A549 (cell line): ENCODE results near the gene COL8A2. TPM values are rescaled to one million over a fixed set of nuclear protein-coding genes. Genes with fewer than 3 reads are reported as not detected.

ENCODE experiments used
- ATAC-seq, 2 experiments: fragments of 200-7000 bp in 1 of 2; fragments of >200 bp in 1 of 2; cut with Nextera tagmentation in 1 of 2; cut with Tn5 transposase in 1 of 2; 3 replicates each; pipeline versions ENCODE4 v1.8.0 to v1.9.1; 2018 to 2020; ENCODE audit warnings: mild to moderate bottlenecking in 1 of 2, moderate library complexity in 1 of 2
- CTCF ChIA-PET: fragments of 300-600 bp; sonication (Branson Sonifier 250); formaldehyde crosslinking; extraction: SDS; loops from one replicate; lab custom pipeline; 2021; ENCODE audit warnings: antibody characterized with exemption, inconsistent platforms; lab: Yijun Ruan, JAX
- POLR2A ChIA-PET: fragments of 350-600 bp; formaldehyde crosslinking; extraction: SDS; loops from one replicate; lab custom pipeline; 2021; ENCODE audit warnings: antibody characterized with exemption, inconsistent platforms; lab: Yijun Ruan, JAX
- DNase-seq, 2 experiments: peaks; one replicate each; pipeline versions ENCODE4 v3.0.0 to v3.0.0-alpha.2; 2011 to 2016; ENCODE audit warnings: low read depth in 1 of 2, low spot score in 1 of 2
- FAIRE-seq: peaks from 2 replicates; lab custom pipeline; 2011; peaks lifted over from hg19 to GRCh38; lab: Jason Lieb, UNC
- H3K27ac ChIP-seq, 2 experiments: fragments of >200 bp; sonication (Bioruptor Twin); formaldehyde crosslinking; 3 replicates each; pipeline ENCODE4 v1.5.1; 2016 to 2017
- H3K4me1 ChIP-seq: fragments of >200 bp; sonication (Bioruptor Twin); formaldehyde crosslinking; 3 replicates; pipeline ENCODE4 v1.6.1; 2016
- H3K4me2 ChIP-seq: fragments of >200 bp; sonication (Bioruptor Twin); formaldehyde crosslinking; 3 replicates; pipeline ENCODE4 v1.6.1; 2016
- H3K4me3 ChIP-seq: fragments of >200 bp; sonication (Bioruptor Twin); formaldehyde crosslinking; 3 replicates; pipeline ENCODE4 v1.5.1; 2016
- H3K9me3 ChIP-seq: fragments of >200 bp; sonication (Bioruptor Twin); formaldehyde crosslinking; 3 replicates; pipeline ENCODE4 v1.6.1; 2016
- BHLHE40 ChIP-seq: IDR thresholded peaks from 2 replicates; pipeline ENCODE4 v1.6.1; 2012; ENCODE audit warnings: low read depth, low read length, inconsistent platforms
- CEBPB ChIP-seq, 2 experiments: fragments of >200 bp in 1 of 2; sonication (Bioruptor Twin) in 1 of 2; formaldehyde crosslinking in 1 of 2; IDR thresholded peaks; 2 replicates each; pipeline ENCODE4 v1.6.1; 2012 to 2016
- EP300 ChIP-seq, 2 experiments: fragments of >200 bp; sonication (Bioruptor Twin); formaldehyde crosslinking; IDR thresholded peaks; 2 replicates in 1 of 2; 3 replicates in 1 of 2; pipeline ENCODE4 v1.6.1; 2016 to 2017
- FOSL2 ChIP-seq, 2 experiments: fragments of 450-650 bp in 1 of 2; fragments of >200 bp in 1 of 2; sonication (Bioruptor Twin) in 1 of 2; formaldehyde crosslinking; IDR thresholded peaks; 2 replicates each; pipeline versions ENCODE4 v1.5.0 to v1.6.1; 2016 to 2020; ENCODE audit warnings: mild to moderate bottlenecking in 1 of 2, moderate library complexity in 1 of 2
- HDAC2 ChIP-seq: fragments of 200-600 bp; sonication (generic); IDR thresholded peaks from 2 replicates; pipeline ENCODE4 v1.6.1; 2016
- HEYL ChIP-seq: fragments of 250-450 bp; sonication (Bioruptor Pico); IDR thresholded peaks from 2 replicates; pipeline ENCODE4 v1.8.0; 2021; ENCODE audit warnings: mild to moderate bottlenecking, moderate library complexity
- JUN ChIP-seq, 2 experiments: fragments of >200 bp; sonication (Bioruptor Twin); formaldehyde crosslinking; IDR thresholded peaks; 2 replicates in 1 of 2; 3 replicates in 1 of 2; pipeline ENCODE4 v1.6.1; 2016 to 2017
- KDM1A ChIP-seq: fragments of 200-600 bp; sonication (generic); IDR thresholded peaks from 2 replicates; pipeline ENCODE4 v1.6.1; 2016; ENCODE audit warnings: low read depth, mild to moderate bottlenecking
- POLR2A ChIP-seq: IDR thresholded peaks from 2 replicates; pipeline ENCODE4 v1.6.1; 2012; ENCODE audit warnings: mild to moderate bottlenecking, low read length
- POLR2AphosphoS2 ChIP-seq: conservative IDR thresholded peaks from 2 replicates; pipeline ENCODE4 v1.6.1; 2012; ENCODE audit warnings: low read length, improper control_type of control experiment, inconsistent platforms
- RARB ChIP-seq: fragments of 250-450 bp; sonication (Bioruptor Pico); IDR thresholded peaks from 2 replicates; pipeline ENCODE4 v1.8.0; 2021; ENCODE audit warnings: mild to moderate bottlenecking, moderate library complexity
- RCOR1 ChIP-seq: fragments of 150-350 bp; IDR thresholded peaks from 2 replicates; pipeline ENCODE4 v1.6.1; 2014; ENCODE audit warnings: antibody characterized with exemption, low read length, low read depth
- REST ChIP-seq: fragments of 200-600 bp; sonication (generic); IDR thresholded peaks from 2 replicates; pipeline ENCODE4 v1.6.1; 2016; ENCODE audit warnings: antibody characterized with exemption, mild to moderate bottlenecking, moderate library complexity
- RFX5 ChIP-seq: fragments of 450-650 bp; IDR thresholded peaks from 2 replicates; pipeline ENCODE4 v1.7.1; 2014; ENCODE audit warnings: antibody characterized with exemption, mild to moderate bottlenecking, moderate library complexity
- RNF2 ChIP-seq: fragments of 200-600 bp; sonication (generic); IDR thresholded peaks from 2 replicates; pipeline ENCODE4 v1.6.1; 2016; ENCODE audit warnings: low read depth, mild to moderate bottlenecking, antibody characterized with exemption, moderate library complexity, borderline replicate concordance
- SREBF2 ChIP-seq: fragments of 450-650 bp; IDR thresholded peaks from 2 replicates; pipeline ENCODE4 v1.6.1; 2014; ENCODE audit warnings: mild to moderate bottlenecking, moderate library complexity
- TFCP2L1 ChIP-seq: fragments of 250-450 bp; sonication (Bioruptor Pico); IDR thresholded peaks from 2 replicates; pipeline ENCODE4 v1.5.0; 2021; ENCODE audit warnings: mild to moderate bottlenecking
- ZC3H11A ChIP-seq: fragments of 450-650 bp; IDR thresholded peaks from 2 replicates; pipeline ENCODE4 v1.6.1; 2014; ENCODE audit warnings: antibody characterized with exemption, mild to moderate bottlenecking
- WGBS: methylation state at CpG from one replicate; pipeline ENCODE4 v1.1.6; 2017; ENCODE audit errors: missing lambda C conversion rate; 5-methylcytosine and 5-hydroxymethylcytosine counted together
- polyA plus RNA-seq, 4 experiments: library from polyadenylated mRNA; depleted of rRNA in 3 of 4; stranded (reverse); fragments of >200 nt; fragmentation: RNase III in 1 of 4; extraction: RNeasy Plus Mini Kit Qiagen cat#74134 plus additional on column Dnase treatment in 1 of 4; gene quantifications; 2 replicates in 3 of 4; 3 replicates in 1 of 4; pipeline ENCODE4 v1.2.3, GENCODE V29; 2011 to 2017
- TF ChIP-seq, protein P1 (sequence below): fragments of 450-650 bp; IDR thresholded peaks from 2 replicates; pipeline ENCODE4 v1.6.1; 2014; ENCODE audit warnings: antibody characterized with exemption

The COL8A2 gene
- polyA plus RNA-seq, 2 of the 4 experiments (the other 2 are of a cell fraction) = 0.05 to 0.12 TPM

DNA sequence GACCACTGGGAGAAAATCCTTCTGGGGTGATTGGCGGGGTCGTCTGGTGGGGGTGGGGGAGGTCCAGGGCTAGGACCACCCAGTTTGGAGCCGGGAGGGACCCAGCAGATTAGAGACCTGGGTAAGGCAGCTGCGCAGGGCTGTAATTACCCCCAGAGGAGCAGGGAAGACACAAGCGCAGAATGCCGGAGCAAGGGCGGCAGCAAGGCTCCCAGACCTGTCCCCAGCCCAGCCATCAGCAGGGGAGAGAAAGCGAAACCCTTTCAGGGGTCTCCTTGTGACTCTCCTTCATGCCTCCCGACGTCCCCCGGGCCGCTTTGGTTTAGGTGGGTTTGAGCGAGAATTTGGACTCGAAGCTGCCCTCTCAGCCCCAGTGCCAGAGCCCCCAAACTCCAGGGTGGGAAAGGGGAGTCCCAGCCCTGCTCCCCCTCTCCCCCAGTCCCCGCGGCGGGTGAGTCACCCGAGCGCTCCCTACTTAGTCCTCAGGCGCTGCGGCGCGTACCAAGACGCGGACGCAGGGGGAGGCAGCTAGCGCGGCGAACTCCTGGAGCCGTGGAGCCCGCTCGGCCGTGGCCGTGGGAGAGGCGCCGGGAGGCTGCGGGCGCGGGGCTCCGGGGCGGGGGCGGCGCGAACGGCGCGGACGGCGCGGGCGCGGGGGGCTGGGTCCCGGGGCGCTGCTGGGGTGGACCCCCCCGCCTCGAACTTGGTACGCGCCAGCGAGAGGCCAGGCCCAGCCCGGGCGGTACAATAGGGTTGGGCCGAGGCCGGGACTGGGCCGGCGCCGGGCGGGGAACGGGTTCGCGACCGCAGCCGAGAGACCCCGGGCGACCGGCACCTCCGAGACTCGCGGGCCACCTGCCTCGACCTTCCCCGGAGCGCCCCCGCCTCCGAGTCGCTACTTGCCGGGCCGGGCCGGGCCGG is 30.6 kb upstream of the COL8A2 start, which contains the start of gene MAP7D1:
Gene MAP7D1 (plus strand): TSS at position 753 of the 921 bp plus-strand sequence. CDS start 258 bp downstream, outside the sequence.
- CTCF ChIA-PET = interaction anchor here (1.1 to 2.3 kb wide), 9 partner anchors 8 to 131 kb away, joined by 3 to 12 read pairs (median 4); partner anchors contain the start of gene THRAP3
- Histone ChIP-seq H3K4me3 (peak within 1 kb of the TSS; percentile 99), H3K4me2 (peak within 1 kb of the TSS; percentile 99), H3K27ac (peak within 1 kb of the TSS; percentile 98 to 99), H3K4me1 (peaks cover 54% of the 10 kb centered on the region), H3K9me3 (no peaks in the 10 kb centered on the region)
- no CpG with 5 or more reads among the region's 88 CpGs for WGBS
- POLR2A ChIA-PET = interaction anchor here (1.5 to 2.4 kb wide), 2 partner anchors 17 to 32 kb away, joined by 4 to 7 read pairs; no protein-coding TSS in a partner anchor
- DNase-seq (peak; percentile 51 to 73), ATAC-seq (peak; percentile 53 to 71), FAIRE-seq (no peak)
- TF ChIP-seq BHLHE40 (no peak), REST (no peak), JUN (IDR thresholded peaks at IDR 0.05) (peak in 1 of 2 experiments; percentile 64; a peak in 1 of 5 replicates), TFCP2L1 (CRISPR knock-in tag) (no peak), FOSL2 (IDR thresholded peaks at IDR 0.05) (peak; percentile 56; the same call in 1 of the 2 replicates), FOSL2 (CRISPR knock-in tag; IDR thresholded peaks at IDR 0.05) (peak; percentile 94), POLR2AphosphoS2 (no peak), RNF2 (no peak), EP300 (IDR thresholded peaks at IDR 0.05) (peak in 1 of 2 experiments; percentile 24; a peak in 1 of 5 replicates), POLR2A (peak; percentile 63), SREBF2 (no peak)
- TF ChIP-seq, protein P1, sequence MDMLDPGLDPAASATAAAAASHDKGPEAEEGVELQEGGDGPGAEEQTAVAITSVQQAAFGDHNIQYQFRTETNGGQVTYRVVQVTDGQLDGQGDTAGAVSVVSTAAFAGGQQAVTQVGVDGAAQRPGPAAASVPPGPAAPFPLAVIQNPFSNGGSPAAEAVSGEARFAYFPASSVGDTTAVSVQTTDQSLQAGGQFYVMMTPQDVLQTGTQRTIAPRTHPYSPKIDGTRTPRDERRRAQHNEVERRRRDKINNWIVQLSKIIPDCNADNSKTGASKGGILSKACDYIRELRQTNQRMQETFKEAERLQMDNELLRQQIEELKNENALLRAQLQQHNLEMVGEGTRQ = no peak

DNA sequence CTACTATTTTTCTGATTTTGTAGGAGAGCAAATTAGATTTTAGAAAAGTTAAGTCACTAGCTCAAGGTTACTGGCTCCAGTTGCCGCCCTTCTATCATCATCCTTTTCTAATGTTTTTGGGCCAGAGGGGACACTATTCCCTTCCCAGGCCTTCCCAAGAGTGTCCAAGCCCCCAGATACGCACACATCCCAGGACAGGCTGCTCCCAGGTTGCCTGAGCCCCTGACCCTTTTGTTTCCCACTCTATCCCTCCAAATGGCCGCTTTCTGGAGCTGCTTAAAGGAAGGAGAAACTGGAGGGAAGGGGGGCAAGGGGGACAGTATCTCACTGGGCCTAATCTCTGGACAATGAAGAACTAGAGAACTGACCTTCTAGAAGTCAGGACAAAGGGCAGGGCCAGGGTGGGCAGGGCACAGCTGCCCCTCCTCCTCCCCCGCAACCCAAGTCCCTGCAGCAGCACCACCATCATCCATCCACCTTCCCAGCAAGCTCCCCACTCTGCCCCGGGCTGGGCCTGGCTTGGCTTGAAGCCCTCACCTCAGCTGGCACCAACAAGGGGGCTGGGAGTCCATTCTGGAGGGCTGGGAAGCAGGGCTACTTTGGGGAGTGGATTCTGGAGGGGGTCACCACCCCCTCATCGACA is 29.9 kb upstream of the COL8A2 start:
- peaks cover 54% of the 10 kb centered on the region for H3K4me1 ChIP-seq
- POLR2A ChIA-PET = interaction anchor here (1.5 to 2.4 kb wide), 2 partner anchors 18 to 33 kb away, joined by 4 to 7 read pairs; no protein-coding TSS in a partner anchor
- H3K9me3 ChIP-seq = no peaks in the 10 kb centered on the region
- DNase-seq (no peak), FAIRE-seq (no peak), ATAC-seq (no peak)
- WGBS = 100% methylated on average over 3 of the region's 6 CpGs
- H3K27ac ChIP-seq = peak overlapping the region; percentile 98 to 99
- peak overlapping the region; percentile 99 for H3K4me2 ChIP-seq
- H3K4me3 ChIP-seq = peak overlapping the region; percentile 99
- TF ChIP-seq POLR2A (no peak), HDAC2 (no peak), RFX5 (no peak), RARB (CRISPR knock-in tag) (no peak), KDM1A (no peak), HEYL (CRISPR knock-in tag) (no peak), ZC3H11A (no peak), RCOR1 (no peak), CEBPB (IDR thresholded peaks at IDR 0.05) (no peak)
- CTCF ChIA-PET = interaction anchor here (0.8 to 2.2 kb wide), 7 partner anchors 9 to 132 kb away, joined by 3 to 7 read pairs (median 3); partner anchors contain the start of gene THRAP3
